Activated T-cell treated with anti-CD3 and anti-CD28 coated beads, Interleukin-2, amount 50 U/mL, for 72 hours (primary cell): ENCODE results near the gene KCNG4. TPM values are rescaled to one million over a fixed set of nuclear protein-coding genes. Genes with fewer than 3 reads are reported as not detected.

Source experiments
- ATAC-seq, 2 donors: fragments of 150-1000 bp; cut with Tn5 transposase; replicated peaks in 1 of 2; 2 replicates each; pipeline ENCODE4 v1.10.0; 2021; ENCODE audit warnings: moderate library complexity in 2 of 2, mild to moderate bottlenecking in 1 of 2
- DNase-seq, 2 donors: peaks; one replicate each; pipeline ENCODE4 v3.0.0; 2021 to 2022; ENCODE audit warnings: mixed read lengths in 1 of 2
- H3K27ac Mint-ChIP-seq: one replicate; pipeline ENCODE4 v1.8.0; 2022; ENCODE audit warnings: mild to moderate bottlenecking, moderate library complexity, mixed read lengths
- H3K27me3 Mint-ChIP-seq: one replicate; pipeline ENCODE4 v1.8.0; 2022; ENCODE audit warnings: low read depth, mixed read lengths
- H3K36me3 Mint-ChIP-seq, 2 donors: one replicate each; pipeline ENCODE4 v1.8.0; 2022; ENCODE audit warnings: mixed read lengths in 2 of 2, mild to moderate bottlenecking in 1 of 2; ENCODE audit not compliant: insufficient read depth in 2 of 2
- H3K4me1 Mint-ChIP-seq: one replicate; pipeline ENCODE4 v1.8.0; 2022; ENCODE audit warnings: low read depth, mixed read lengths
- H3K4me3 Mint-ChIP-seq, 2 donors: one replicate each; pipeline ENCODE4 v1.8.0; 2022; ENCODE audit warnings: mild to moderate bottlenecking in 2 of 2, mixed read lengths in 2 of 2, moderate library complexity in 2 of 2
- H3K9me3 Mint-ChIP-seq, 2 donors: one replicate each; pipeline ENCODE4 v1.8.0; 2022; ENCODE audit warnings: mixed read lengths in 2 of 2
- total RNA-seq, 2 donors: library from RNA; stranded (reverse); gene quantifications; one replicate each; pipeline ENCODE4 v1.2.3, GENCODE V29; 2022

The KCNG4 gene
- total RNA-seq, 2 donors from 2014 or later, result not detected

GRCh38 chr16:84258266-84258665 lies 18.5 kb upstream of the KCNG4 start:
- Mint-ChIP-seq H3K27me3 (peaks cover 13% of the 10 kb centered on the region), H3K27ac (no peak overlapping the region), H3K9me3 (no peaks in the 10 kb centered on the region), H3K4me3 (no peak overlapping the region), H3K4me1 (no peaks in the 10 kb centered on the region), H3K36me3 (no peaks in the 10 kb centered on the region)
- DNase-seq (no peak), ATAC-seq (no peak)

- Mint-ChIP-seq H3K9me3 (no peaks in the 10 kb centered on the region), H3K27ac (no peak overlapping the region)
These were observed 15.4 kb upstream of the KCNG4 start for GRCh38 chr16:84255050-84255810.

GRCh38 chr16:84254062-84254461 lies 14.2 kb upstream of the KCNG4 start:
- DNase-seq (no peak), ATAC-seq (no peak)
- Mint-ChIP-seq H3K4me3 (no peak overlapping the region), H3K27me3 (peaks cover 26% of the 10 kb centered on the region), H3K4me1 (no peaks in the 10 kb centered on the region), H3K27ac (no peak overlapping the region), H3K36me3 (no peaks in the 10 kb centered on the region), H3K9me3 (no peaks in the 10 kb centered on the region)

More at GRCh38 chr16:84255050-84255810, 15.4 kb upstream of the KCNG4 start:
- peaks cover 26% of the 10 kb centered on the region for H3K27me3 Mint-ChIP-seq
- H3K36me3 Mint-ChIP-seq, result no peaks in the 10 kb centered on the region
- no peak overlapping the region for H3K4me3 Mint-ChIP-seq
- DNase-seq (no peak), ATAC-seq (no peak)
- no peaks in the 10 kb centered on the region for H3K4me1 Mint-ChIP-seq

- Mint-ChIP-seq H3K36me3 (no peaks in the 10 kb centered on the region), H3K27me3 (peaks cover 26% of the 10 kb centered on the region), H3K27ac (no peak overlapping the region), H3K4me1 (no peaks in the 10 kb centered on the region), H3K9me3 (no peaks in the 10 kb centered on the region), H3K4me3 (no peak overlapping the region)
- DNase-seq (no peak), ATAC-seq (no peak)
These were observed 13.4 kb upstream of the KCNG4 start for GRCh38 chr16:84253173-84253572.

GRCh38 chr16:84252184-84252583 lies 12.4 kb upstream of the KCNG4 start:
- ATAC-seq (no peak), DNase-seq (no peak)
- Mint-ChIP-seq H3K9me3 (no peaks in the 10 kb centered on the region), H3K4me1 (no peaks in the 10 kb centered on the region), H3K27me3 (peaks cover 21% of the 10 kb centered on the region), H3K27ac (no peak overlapping the region), H3K36me3 (no peaks in the 10 kb centered on the region), H3K4me3 (no peak overlapping the region)

GRCh38 chr16:84247844-84248243 lies 8.0 kb upstream of the KCNG4 start:
- no peaks in the 10 kb centered on the region for H3K4me1 Mint-ChIP-seq
- no peak overlapping the region for H3K4me3 Mint-ChIP-seq
- no peak for DNase-seq
- H3K27me3 Mint-ChIP-seq, result peaks cover 26% of the 10 kb centered on the region
- H3K36me3 Mint-ChIP-seq, result no peaks in the 10 kb centered on the region
- ATAC-seq, result no peak
- peaks cover 0 to 4% of the 10 kb centered on the region in 2 donors for H3K9me3 Mint-ChIP-seq
- no peak overlapping the region for H3K27ac Mint-ChIP-seq

- peaks cover 26% of the 10 kb centered on the region for H3K27me3 Mint-ChIP-seq
- no peaks in the 10 kb centered on the region for H3K4me1 Mint-ChIP-seq
- no peaks in the 10 kb centered on the region for H3K36me3 Mint-ChIP-seq
- peaks cover 0 to 4% of the 10 kb centered on the region in 2 donors for H3K9me3 Mint-ChIP-seq
- ATAC-seq (no peak), DNase-seq (no peak)
- H3K4me3 Mint-ChIP-seq, result no peak overlapping the region
- no peak overlapping the region for H3K27ac Mint-ChIP-seq
These were observed 7.5 kb upstream of the KCNG4 start for GRCh38 chr16:84247331-84247730.

- DNase-seq (no peak), ATAC-seq (no peak)
- no peaks in the 10 kb centered on the region for H3K36me3 Mint-ChIP-seq
- H3K27me3 Mint-ChIP-seq, result peaks cover 22% of the 10 kb centered on the region
- peak overlapping the region; percentile 14 for H3K27ac Mint-ChIP-seq
- H3K4me1 Mint-ChIP-seq, result no peaks in the 10 kb centered on the region
- no peak overlapping the region for H3K4me3 Mint-ChIP-seq
- peaks cover 0 to 4% of the 10 kb centered on the region in 2 donors for H3K9me3 Mint-ChIP-seq
These were observed 6.9 kb upstream of the KCNG4 start for GRCh38 chr16:84246679-84247077.

GRCh38 chr16:84245956-84246678 lies 6.3 kb upstream of the KCNG4 start:
- no peak for DNase-seq
- Mint-ChIP-seq H3K27me3 (peaks cover 16% of the 10 kb centered on the region), H3K36me3 (no peaks in the 10 kb centered on the region), H3K4me1 (no peaks in the 10 kb centered on the region), H3K9me3 (peaks cover 0 to 4% of the 10 kb centered on the region in 2 donors), H3K4me3 (no peak overlapping the region), H3K27ac (peak overlapping the region; percentile 14)
- ATAC-seq, result no peak

- H3K36me3 Mint-ChIP-seq, result no peaks in the 10 kb centered on the region
- peaks cover 0 to 4% of the 10 kb centered on the region in 2 donors for H3K9me3 Mint-ChIP-seq
- H3K27ac Mint-ChIP-seq, result no peak overlapping the region
- no peak overlapping the region for H3K4me3 Mint-ChIP-seq
- ATAC-seq (no peak), DNase-seq (no peak)
- no peaks in the 10 kb centered on the region for H3K4me1 Mint-ChIP-seq
- peaks cover 25% of the 10 kb centered on the region for H3K27me3 Mint-ChIP-seq
These were observed 4.9 kb upstream of the KCNG4 start for GRCh38 chr16:84244728-84245127.

- Mint-ChIP-seq H3K27me3 (peaks cover 35% of the 10 kb centered on the region), H3K27ac (no peak overlapping the region), H3K36me3 (no peaks in the 10 kb centered on the region), H3K9me3 (peaks cover 0 to 4% of the 10 kb centered on the region in 2 donors), H3K4me3 (no peak overlapping the region), H3K4me1 (no peaks in the 10 kb centered on the region)
- no peak for ATAC-seq
- no peak for DNase-seq
These were observed 3.9 kb upstream of the KCNG4 start for GRCh38 chr16:84243732-84244131.

GRCh38 chr16:84242839-84243238 lies 3.0 kb upstream of the KCNG4 start:
- H3K27ac Mint-ChIP-seq, result no peak overlapping the region
- H3K9me3 Mint-ChIP-seq, result peaks cover 0 to 4% of the 10 kb centered on the region in 2 donors
- H3K36me3 Mint-ChIP-seq, result no peaks in the 10 kb centered on the region
- no peak overlapping the region for H3K4me3 Mint-ChIP-seq
- peaks cover 35% of the 10 kb centered on the region for H3K27me3 Mint-ChIP-seq
- H3K4me1 Mint-ChIP-seq, result no peaks in the 10 kb centered on the region
- DNase-seq (no peak), ATAC-seq (no peak)

- DNase-seq, result no peak
- ATAC-seq, result no peak
- Mint-ChIP-seq H3K36me3 (no peaks in the 10 kb centered on the region), H3K27ac (no peak overlapping the region), H3K4me1 (no peaks in the 10 kb centered on the region), H3K4me3 (no peak overlapping the region), H3K27me3 (peaks cover 35% of the 10 kb centered on the region), H3K9me3 (peaks cover 0 to 4% of the 10 kb centered on the region in 2 donors)
These were observed 2.0 kb upstream of the KCNG4 start for GRCh38 chr16:84241778-84242177.
